NK-92 treated with Interleukin-12 subunit alpha and Interleukin-12 subunit beta, amount 100 ng/mL, for 24 hours (cell line): ENCODE data around the gene RHBDL1.

Experiments
- DNase-seq: peaks from one replicate; lab custom pipeline; 2025; lab: John Stamatoyannopoulos, UW

RHBDL1 gene

GRCh38 chr16:720447-720989, 45.0 kb downstream of the RHBDL1 start:
- DNase-seq = peak; percentile 55

GRCh38 chr16:720990-721764, 45.7 kb downstream of the RHBDL1 start, which contains the start of gene ANTKMT:
TSS of gene ANTKMT (plus strand) at chr16:721146. CDS start at chr16:721275, 129 bp downstream.
- DNase-seq = peak; percentile 85

GRCh38 chr16:721765-722540, 46.5 kb downstream of the RHBDL1 start:
- no peak for DNase-seq

GRCh38 chr16:722835-723633, 47.6 kb downstream of the RHBDL1 start:
- DNase-seq = no peak

GRCh38 chr16:723695-724094, 48.2 kb downstream of the RHBDL1 start:
- DNase-seq = no peak

GRCh38 chr16:724188-725040, 48.9 kb downstream of the RHBDL1 start:
- no peak for DNase-seq

GRCh38 chr16:725041-725376, 49.5 kb downstream of the RHBDL1 start:
- DNase-seq = no peak

GRCh38 chr16:725463-726187, 50.2 kb downstream of the RHBDL1 start:
- no peak for DNase-seq

GRCh38 chr16:726188-726437, 50.6 kb downstream of the RHBDL1 start:
- DNase-seq = no peak

GRCh38 chr16:726438-727290, 51.2 kb downstream of the RHBDL1 start, which contains the start of the genes CCDC78 and HAGHL:
TSS of gene CCDC78 (minus strand) at chr16:726443. CDS start at chr16:726367, 76 bp downstream.
TSS of gene HAGHL (plus strand) at chr16:727106. CDS start at chr16:727510, 404 bp downstream.
- peak; percentile 61 for DNase-seq

- DNase-seq = no peak
These were observed 52.0 kb downstream of the RHBDL1 start for GRCh38 chr16:727291-727977.
